Kidney (tissue), 22 donors: Measurements from ENCODE around the gene C2CD2. TPM values are rescaled to one million over a fixed set of nuclear protein-coding genes. Genes with fewer than 3 reads are reported as not detected.

ENCODE experiments used
- DNase-seq, 5 donors: peaks; one replicate each; pipeline ENCODE4 v3.0.0-alpha.2; 2013 to 2020
- FAIRE-seq: peaks from 2 replicates; lab custom pipeline; 2012; peaks lifted over from hg19 to GRCh38; lab: Jason Lieb, UNC
- H3K27ac ChIP-seq, 2 donors: one replicate each; pipeline ENCODE4 v1.7.0; 2013; ENCODE audit warnings: low read depth in 2 of 2, low read length in 2 of 2, inconsistent platforms in 1 of 2
- H3K27me3 ChIP-seq: one replicate; pipeline ENCODE4 v1.7.1; 2013; ENCODE audit warnings: low read length, inconsistent platforms; ENCODE audit not compliant: control insufficient read depth, insufficient read depth
- H3K36me3 ChIP-seq, 3 donors: one replicate each; pipeline versions ENCODE4 v1.7.0 to v1.7.1; 2013; ENCODE audit warnings: low read length in 3 of 3, control low read depth in 1 of 3, inconsistent platforms in 1 of 3; ENCODE audit not compliant: insufficient read depth in 3 of 3, control insufficient read depth in 2 of 3
- H3K4me1 ChIP-seq, 3 donors: one replicate each; pipeline versions ENCODE4 v1.7.0 to v1.7.1; 2013; ENCODE audit warnings: low read length in 3 of 3, inconsistent platforms in 1 of 3, low read depth in 1 of 3; ENCODE audit not compliant: control insufficient read depth in 2 of 3, insufficient read depth in 2 of 3
- H3K4me3 ChIP-seq, 3 donors: one replicate each; pipeline versions ENCODE4 v1.7.0 to v1.8.1; 2013; ENCODE audit warnings: low read length in 3 of 3, control low read depth in 1 of 3, inconsistent platforms in 1 of 3
- H3K9ac ChIP-seq, 3 donors: one replicate each; pipeline versions ENCODE4 v1.7.0 to v1.7.1; 2013; ENCODE audit warnings: low read length in 3 of 3, control low read depth in 1 of 3, inconsistent platforms in 1 of 3
- H3K9me3 ChIP-seq, 3 donors: one replicate each; pipeline versions ENCODE4 v1.7.0 to v1.7.1; 2013; ENCODE audit warnings: low read length in 3 of 3, control low read depth in 1 of 3, inconsistent platforms in 1 of 3; ENCODE audit not compliant: control insufficient read depth in 2 of 3, insufficient read depth in 1 of 3
- intact Hi-C: fragments of 100-400 bp; cut with DNase I; formaldehyde crosslinking; loops from one replicate; pipeline ENCODE4 v1.11.1; 2022
- long read RNA-seq, 10 donors: library from polyadenylated mRNA in 1 of 10; unstranded in 1 of 10; transcript quantifications; one replicate each; pipeline ENCODE4 v2.0.0 and lab custom pipeline, GENCODE V29; 2021 to 2026
- polyA plus RNA-seq: library from polyadenylated mRNA; stranded (reverse); fragments of 350-450 nt; fragmentation: Illumina TruSeq; extraction: RNeasy Lipid Tissue Mini Kit (QIAGEN cat#74804); gene quantifications from one replicate; pipeline ENCODE4 v1.2.3, GENCODE V29; 2014; ENCODE audit warnings: low read depth, low replicate concordance; ENCODE audit not compliant: insufficient read depth
- total RNA-seq: library from RNA; stranded (reverse); fragmentation: NEBNext Ultra II Directional; extraction: Animal tissue kit (Norgen Biotek cat#: 25700); gene quantifications from one replicate; pipeline ENCODE4 v1.2.1, GENCODE V29; 2021
- TF ChIP-seq, protein P1 (sequence below): IDR thresholded peaks from 3 replicates; pipeline ENCODE4 v1.5.1; 2012; ENCODE audit warnings: mild to moderate bottlenecking, moderate library complexity, borderline replicate concordance; ENCODE audit not compliant: insufficient read depth; ENCODE audit errors: extremely low read depth
- donor health status: control.
- donor health status: control.
- donor health status: control.
- donor health status: control.
- donor health status: control.
- donor health status: DM: yes; HTN: yes; CAD: no.
- donor health status: Normal renal cell carcinoma (clear cell type).

C2CD2 gene
- 25.6 TPM for total RNA-seq
- 7.6 TPM for polyA plus RNA-seq
- long read RNA-seq, donor 1, full-length matches to known transcripts: 2 of 2 reads
- long read RNA-seq, donor 1, partial matches to known transcripts: 0 of 2 reads
- long read RNA-seq, donor 1, other reads (novel, unspliced or antisense): 0 of 2 reads
- long read RNA-seq, donor 2: 0 reads
- long read RNA-seq, donor 3, full-length matches to known transcripts: 7 of 7 reads
- long read RNA-seq, donor 3, partial matches to known transcripts: 0 of 7 reads
- long read RNA-seq, donor 3, other reads (novel, unspliced or antisense): 0 of 7 reads
- long read RNA-seq, donor 4, full-length matches to known transcripts: 2 of 2 reads
- long read RNA-seq, donor 4, partial matches to known transcripts: 0 of 2 reads
- long read RNA-seq, donor 4, other reads (novel, unspliced or antisense): 0 of 2 reads
- long read RNA-seq, donor 5: 0 reads
- long read RNA-seq, donor 6: 0 reads
- long read RNA-seq, donor 7, full-length matches to known transcripts: 5 of 14 reads
- long read RNA-seq, donor 7, partial matches to known transcripts: 5 of 14 reads
- long read RNA-seq, donor 7, other reads (novel, unspliced or antisense): 4 of 14 reads
- long read RNA-seq, donor 8, full-length matches to known transcripts: 1 of 1 reads
- long read RNA-seq, donor 8, partial matches to known transcripts: 0 of 1 reads
- long read RNA-seq, donor 8, other reads (novel, unspliced or antisense): 0 of 1 reads
- long read RNA-seq, donor 9, full-length matches to known transcripts: 1 of 1 reads
- long read RNA-seq, donor 9, partial matches to known transcripts: 0 of 1 reads
- long read RNA-seq, donor 9, other reads (novel, unspliced or antisense): 0 of 1 reads
- long read RNA-seq, donor 10, full-length matches to known transcripts: 2 of 2 reads
- long read RNA-seq, donor 10, partial matches to known transcripts: 0 of 2 reads
- long read RNA-seq, donor 10, other reads (novel, unspliced or antisense): 0 of 2 reads

- DNase-seq: peak; percentile 70 to 92 (median 85)
- TF ChIP-seq, protein P1, sequence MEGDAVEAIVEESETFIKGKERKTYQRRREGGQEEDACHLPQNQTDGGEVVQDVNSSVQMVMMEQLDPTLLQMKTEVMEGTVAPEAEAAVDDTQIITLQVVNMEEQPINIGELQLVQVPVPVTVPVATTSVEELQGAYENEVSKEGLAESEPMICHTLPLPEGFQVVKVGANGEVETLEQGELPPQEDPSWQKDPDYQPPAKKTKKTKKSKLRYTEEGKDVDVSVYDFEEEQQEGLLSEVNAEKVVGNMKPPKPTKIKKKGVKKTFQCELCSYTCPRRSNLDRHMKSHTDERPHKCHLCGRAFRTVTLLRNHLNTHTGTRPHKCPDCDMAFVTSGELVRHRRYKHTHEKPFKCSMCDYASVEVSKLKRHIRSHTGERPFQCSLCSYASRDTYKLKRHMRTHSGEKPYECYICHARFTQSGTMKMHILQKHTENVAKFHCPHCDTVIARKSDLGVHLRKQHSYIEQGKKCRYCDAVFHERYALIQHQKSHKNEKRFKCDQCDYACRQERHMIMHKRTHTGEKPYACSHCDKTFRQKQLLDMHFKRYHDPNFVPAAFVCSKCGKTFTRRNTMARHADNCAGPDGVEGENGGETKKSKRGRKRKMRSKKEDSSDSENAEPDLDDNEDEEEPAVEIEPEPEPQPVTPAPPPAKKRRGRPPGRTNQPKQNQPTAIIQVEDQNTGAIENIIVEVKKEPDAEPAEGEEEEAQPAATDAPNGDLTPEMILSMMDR: no peak
- H3K36me3 ChIP-seq: no peaks in the 10 kb centered on the region
- peak within 1 kb of the TSS in 2 of 3 donors; percentile 9 to 67 for H3K9ac ChIP-seq
- H3K9me3 ChIP-seq: no peaks in the 10 kb centered on the region
- peak within 1 kb of the TSS in 1 of 2 donors; percentile 42 for H3K27ac ChIP-seq
- intact Hi-C loops: no loop called here
- no peak for FAIRE-seq
- no peaks in the 10 kb centered on the region for H3K27me3 ChIP-seq
- peak within 1 kb of the TSS; percentile 31 to 71 (median 33) for H3K4me3 ChIP-seq
- peaks cover 0 to 30% (median 11%) of the 10 kb centered on the region in 3 donors for H3K4me1 ChIP-seq
These were observed at the start of gene C2CD2 for GRCh38 chr21:41953831-41954653. TSS of gene C2CD2 (minus strand) at chr21:41954018. CDS start at chr21:41953648, 370 bp downstream.

- DNase-seq: no peak
- FAIRE-seq: no peak
- TF ChIP-seq, protein P1: no peak
- intact Hi-C loops: no loop called here
- H3K36me3 ChIP-seq: peaks cover 2 to 15% (median 8%) of the 10 kb centered on the region in 3 donors
- no peaks in the 10 kb centered on the region for H3K9me3 ChIP-seq
- H3K27ac ChIP-seq: no peak overlapping the region
- no peak overlapping the region for H3K9ac ChIP-seq
- no peaks in the 10 kb centered on the region for H3K4me1 ChIP-seq
- H3K4me3 ChIP-seq: no peak overlapping the region
- H3K27me3 ChIP-seq: no peaks in the 10 kb centered on the region
These were observed 49.2 kb upstream of the C2CD2 start for GRCh38 chr21:42003051-42003461.

DNA sequence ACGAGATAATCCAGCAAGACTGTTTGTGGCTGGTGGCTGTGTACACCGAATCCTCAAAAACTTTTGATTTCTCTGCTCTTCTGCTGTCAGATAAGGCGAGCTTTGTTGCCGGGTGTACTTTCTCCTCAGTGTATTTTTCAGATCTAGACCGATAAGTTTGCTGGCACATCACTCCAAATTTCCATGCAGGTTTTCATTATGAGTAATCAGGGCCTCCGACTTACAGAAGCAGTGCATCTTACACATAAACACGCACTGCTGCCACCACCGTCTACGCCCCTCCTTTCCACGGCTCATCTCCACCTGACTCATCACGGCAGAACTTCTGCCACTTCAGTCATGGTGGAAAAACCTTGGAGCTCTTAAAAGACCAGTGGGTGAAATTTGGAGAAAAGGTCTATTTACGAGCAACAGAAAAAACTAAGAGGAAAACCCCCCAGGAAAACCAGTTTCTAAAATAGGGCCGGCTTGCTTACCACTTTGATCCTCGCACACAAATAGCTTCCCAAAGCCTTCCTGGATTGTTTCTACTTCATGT is 48.7 kb upstream of the C2CD2 start:
- Histone ChIP-seq H3K9ac (no peak overlapping the region), H3K27me3 (no peaks in the 10 kb centered on the region), H3K36me3 (peaks cover 2 to 12% (median 8%) of the 10 kb centered on the region in 3 donors), H3K27ac (no peak overlapping the region), H3K9me3 (no peaks in the 10 kb centered on the region), H3K4me3 (no peak overlapping the region), H3K4me1 (no peaks in the 10 kb centered on the region)
- no peak for DNase-seq
- intact Hi-C loops: no loop called here
- TF ChIP-seq, protein P1: no peak
- FAIRE-seq: no peak
